ENCODE measurements around the gene PARD3.
"Not testable (repeated sequence)": the region's sequence is repeated elsewhere in the genome, so short reads cannot be mapped to it uniquely, and the experiment has no call there.

PARD3 gene

DNA sequence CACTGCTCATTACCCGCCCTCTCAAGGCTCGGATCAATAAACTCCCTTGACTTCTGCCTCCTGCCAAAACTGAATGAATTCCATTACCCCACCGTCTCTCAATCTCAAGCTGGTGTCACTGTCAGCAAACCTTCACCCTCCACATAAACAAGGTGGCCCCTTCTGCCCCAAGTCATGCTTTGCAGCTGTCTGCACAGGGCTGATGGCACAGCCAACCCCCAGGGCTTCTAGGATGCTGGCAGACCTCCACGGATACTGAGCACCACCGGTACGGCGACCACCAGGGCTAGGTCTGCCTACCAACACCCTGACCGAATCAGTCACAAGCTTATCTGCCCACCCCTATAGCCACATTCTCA, 46.1 kb downstream of the PARD3 start:
- DNase-seq (ENCODE audit: insufficient read length, low spot score) (no peak), FAIRE-seq (no peak)

DNA sequence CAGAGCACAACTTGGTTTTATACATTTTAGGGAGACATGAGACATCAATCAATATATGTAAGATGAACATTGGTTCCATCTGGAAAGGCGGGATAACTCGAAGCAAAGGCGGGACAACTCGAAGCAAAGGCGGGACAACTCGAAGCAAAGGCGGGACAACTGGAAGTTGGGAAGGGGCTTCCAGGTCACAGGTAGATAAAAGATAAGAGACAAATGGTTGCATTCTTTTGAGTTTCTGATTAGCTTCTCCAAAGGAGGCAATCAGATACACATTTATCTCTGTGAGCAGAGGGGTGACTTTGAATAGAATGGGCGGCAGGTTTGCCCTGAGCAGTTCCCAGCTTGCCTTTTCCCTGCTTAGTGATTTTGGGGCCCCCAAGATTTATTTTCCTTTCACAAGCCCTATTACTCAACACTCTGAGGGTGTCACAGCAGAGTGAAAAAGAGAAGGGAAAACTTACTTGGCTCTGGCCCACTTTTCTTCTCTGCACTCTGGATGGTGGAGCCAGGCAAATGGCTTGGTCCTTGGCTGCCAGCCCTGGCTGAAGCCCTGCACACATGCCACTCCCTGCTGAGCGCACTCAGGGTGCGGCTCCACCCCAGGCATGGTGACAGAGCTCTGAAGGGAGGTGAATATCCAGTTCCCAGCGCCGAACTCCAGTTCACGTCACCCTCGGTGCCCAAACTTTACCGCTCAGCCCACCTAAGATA, 46.7 kb downstream of the PARD3 start:
- no peak for FAIRE-seq
- no peak for DNase-seq (ENCODE audit: insufficient read length, low spot score)

DNA sequence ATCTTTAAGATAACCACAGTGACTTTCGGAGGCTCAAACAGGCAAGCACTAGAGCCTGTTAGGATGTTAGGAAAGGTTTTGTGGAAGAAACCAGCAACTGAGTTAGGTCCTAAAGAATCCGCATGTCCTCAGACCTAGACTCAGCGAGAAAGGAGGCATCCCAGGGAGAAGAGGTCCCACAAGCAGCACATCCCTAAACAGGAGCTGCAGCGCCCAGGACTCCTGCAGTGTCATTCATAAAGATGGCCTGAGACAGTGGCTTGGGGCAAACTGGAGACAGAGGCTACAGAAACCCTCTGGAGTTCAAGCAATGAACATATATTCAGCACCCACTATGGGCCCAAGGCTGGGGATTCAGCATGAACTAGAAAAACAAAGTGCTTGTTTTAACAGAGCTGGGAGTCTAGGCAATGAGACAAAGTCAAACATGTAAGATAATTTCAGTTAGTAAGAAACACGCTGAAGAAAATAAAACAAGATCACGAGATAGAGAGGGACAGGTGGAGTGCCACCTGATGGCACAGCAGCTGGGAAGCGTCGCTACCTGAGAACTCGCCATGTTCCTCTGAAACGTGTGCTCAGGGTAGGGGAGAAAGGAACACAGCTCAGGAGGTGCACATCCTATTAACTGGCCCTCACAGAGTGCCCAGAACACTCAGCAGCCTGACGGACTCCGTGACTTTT, 48.1 kb downstream of the PARD3 start:
- DNase-seq (ENCODE audit: insufficient read length, low spot score) (no peak), FAIRE-seq (no peak)

DNA sequence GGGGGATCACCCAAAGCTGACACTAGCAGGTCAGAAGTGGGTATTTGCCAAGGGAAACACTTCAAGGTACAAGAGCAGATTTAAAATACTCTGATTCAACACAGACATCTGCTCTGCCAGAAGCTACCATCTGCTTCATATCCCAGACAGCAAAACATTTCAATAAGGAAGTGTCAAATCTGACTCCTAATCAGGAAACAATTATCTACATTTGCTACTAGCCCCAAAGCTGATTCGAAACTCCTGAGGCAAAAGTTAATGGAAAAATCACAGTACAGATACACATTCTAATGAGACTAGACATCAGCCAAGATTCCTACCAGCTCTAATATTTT, 48.9 kb downstream of the PARD3 start:
- no peak for DNase-seq (ENCODE audit: insufficient read length, low spot score)
- no peak for FAIRE-seq

DNA sequence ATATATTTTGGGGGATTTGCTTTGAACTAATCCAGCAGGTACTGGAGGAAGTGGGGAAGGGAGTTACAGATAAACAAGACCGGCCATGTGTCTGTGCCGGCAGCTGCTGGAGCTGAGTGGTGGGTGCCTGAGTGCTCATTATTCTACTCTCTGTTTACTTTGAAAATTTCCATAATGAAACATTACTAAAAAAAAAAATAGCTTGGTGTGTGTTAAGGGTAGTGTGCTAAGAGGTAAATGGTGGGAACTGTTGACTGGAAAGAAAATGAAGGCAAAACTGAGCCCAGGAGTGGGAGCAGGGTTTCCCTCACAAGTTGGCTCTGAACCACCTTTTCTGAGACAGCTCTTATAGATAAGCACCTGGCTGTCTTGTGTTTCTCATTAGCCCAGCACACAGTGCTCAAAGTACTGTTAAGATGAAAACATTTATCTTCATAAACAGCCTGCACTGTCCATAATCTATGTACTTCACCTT, 50.6 kb downstream of the PARD3 start:
- DNase-seq (ENCODE audit: insufficient read length, low spot score): no peak
- FAIRE-seq: no peak

DNA sequence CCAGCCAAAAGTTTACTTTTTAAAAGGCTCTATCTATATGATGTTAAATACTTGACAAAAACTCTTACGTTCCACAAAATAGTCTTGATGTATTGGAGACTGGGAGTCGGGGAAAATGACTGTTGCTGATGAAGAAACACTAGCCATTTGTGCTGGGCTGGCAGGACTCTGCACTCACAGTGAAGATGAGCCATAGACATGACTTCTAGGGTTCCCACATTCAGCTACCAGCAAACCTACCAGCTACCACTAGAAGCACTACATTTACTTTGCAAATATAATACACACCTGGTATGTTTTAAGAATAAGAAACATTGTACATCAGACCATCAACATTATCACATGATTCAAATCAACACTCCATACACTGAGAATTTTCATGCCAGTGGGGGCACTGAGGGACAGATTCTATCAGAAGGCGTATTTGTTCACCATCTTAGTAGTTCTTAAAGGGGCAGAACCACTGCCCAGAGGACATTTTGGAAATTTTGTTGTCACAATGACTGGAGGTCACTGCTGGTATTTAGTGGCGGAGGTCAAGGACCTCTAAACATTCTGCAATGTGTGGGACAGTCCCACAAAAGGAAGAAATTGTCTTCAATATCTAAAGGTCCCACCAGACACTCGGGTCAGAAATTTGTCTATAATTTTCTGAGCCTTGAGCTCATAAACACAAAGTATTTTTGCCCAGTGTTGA, 52.3 kb downstream of the PARD3 start:
- DNase-seq (ENCODE audit: insufficient read length, low spot score) (no peak), FAIRE-seq (no peak)

DNA sequence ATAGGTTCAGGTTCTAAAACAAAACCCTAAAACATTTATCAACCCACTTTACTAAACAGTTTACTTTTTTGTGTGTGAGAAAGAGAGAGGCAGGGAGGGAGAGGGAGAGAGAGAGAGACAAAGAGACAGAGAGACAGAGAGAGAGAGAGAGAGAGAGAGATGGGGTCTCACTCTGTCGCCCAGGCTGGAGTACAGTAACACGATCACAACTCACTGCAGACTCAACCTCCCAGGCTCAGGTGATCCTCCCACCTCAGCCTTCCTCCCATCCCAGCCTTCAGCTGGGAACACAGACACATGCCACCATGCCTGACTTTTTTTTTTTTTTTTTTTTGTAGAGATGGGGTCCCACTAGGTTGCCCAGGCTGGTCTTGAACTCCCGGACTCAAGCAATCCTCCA, 52.9 kb downstream of the PARD3 start:
- DNase-seq (ENCODE audit: insufficient read length, low spot score) (no peak), FAIRE-seq (no peak)

DNA sequence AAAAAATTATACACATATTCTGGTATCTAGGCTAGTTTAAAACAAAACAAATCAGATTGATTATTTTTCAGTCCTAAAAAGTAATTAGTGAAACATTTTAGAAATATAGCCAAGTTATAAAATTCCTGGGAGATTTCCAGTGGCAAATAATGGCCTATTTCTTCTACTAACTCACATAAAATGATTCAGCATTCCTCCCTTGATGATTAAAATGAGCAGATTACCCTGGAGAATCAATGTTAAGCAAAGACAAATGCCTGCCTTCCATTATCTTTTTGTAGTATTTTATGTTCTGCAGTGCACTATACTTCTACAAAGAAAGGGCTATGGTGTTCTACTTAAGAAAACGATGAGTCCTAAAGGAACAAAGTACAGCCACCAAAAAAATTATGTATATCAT, 53.6 kb downstream of the PARD3 start:
- FAIRE-seq (no peak), DNase-seq (ENCODE audit: insufficient read length, low spot score) (no peak)

DNA sequence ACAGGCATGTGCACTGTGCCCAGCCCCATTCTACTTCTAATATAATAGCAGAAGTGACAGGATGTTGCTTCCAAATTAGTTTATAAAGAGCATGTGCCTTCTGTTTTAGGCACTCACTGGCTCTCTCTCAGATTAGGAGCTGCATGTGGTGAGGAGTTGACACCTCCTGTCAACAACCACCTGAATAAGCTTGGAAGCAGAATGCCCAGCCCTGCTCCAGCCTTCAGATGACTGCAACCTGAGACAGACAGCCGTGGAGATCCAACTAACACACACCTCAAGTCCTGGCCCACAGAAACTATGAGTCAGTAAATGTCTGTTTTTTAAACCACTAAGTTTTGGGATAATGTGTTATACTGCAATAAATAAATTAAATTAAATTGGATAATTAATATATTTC, 54.5 kb downstream of the PARD3 start:
- no peak for FAIRE-seq
- DNase-seq (ENCODE audit: insufficient read length, low spot score): no peak

DNA sequence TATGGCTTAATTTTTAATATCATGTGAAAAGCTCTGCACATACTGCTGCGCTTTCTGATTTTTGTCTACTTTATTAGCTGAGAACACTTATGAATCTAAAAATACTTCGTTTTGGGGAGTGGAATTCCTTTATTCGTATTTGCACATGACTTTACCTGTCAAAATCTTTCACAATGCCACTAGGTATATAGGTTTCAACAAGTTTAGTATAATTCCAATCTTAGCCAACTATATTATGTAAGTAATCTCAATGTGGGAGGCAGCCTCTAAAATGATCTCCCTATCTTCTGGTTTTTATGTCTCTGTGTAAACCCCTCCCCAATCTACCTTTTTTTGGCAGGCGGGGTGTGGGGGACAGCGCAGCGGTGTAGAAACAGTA, 55.3 kb downstream of the PARD3 start:
- DNase-seq (ENCODE audit: insufficient read length, low spot score) (no peak), FAIRE-seq (no peak)

DNA sequence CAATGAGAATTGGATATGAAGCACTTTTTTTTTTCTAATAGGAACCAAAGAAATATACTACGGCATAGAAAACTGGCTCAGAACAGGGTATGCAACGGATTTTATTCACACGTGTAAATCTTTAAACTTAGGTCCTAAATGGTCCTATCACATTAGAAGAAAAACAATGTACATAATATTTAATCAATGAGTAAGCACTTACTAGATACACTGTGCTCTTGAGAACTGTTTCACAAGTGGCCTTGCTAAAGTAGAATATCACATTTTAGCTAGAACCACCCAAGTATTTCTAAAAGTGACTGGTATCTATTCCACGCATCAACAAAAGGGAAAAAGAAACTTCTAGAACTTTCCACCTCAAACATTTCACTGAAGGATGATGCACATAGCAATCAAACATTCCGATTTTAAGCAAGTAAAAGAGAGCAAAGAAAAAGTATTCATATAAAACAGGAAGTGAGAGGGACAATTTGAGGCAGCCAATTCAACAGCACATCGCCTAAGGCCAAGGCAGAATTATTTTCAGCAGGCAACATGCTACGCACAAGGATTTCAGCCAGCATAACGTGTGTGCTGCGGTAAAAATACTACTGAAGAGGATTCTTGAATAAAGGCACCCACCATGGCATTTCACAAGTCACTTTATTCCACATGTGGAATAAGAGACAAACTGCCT, 55.8 kb downstream of the PARD3 start:
- DNase-seq (ENCODE audit: insufficient read length, low spot score) (no peak), FAIRE-seq (peak; percentile 55)

DNA sequence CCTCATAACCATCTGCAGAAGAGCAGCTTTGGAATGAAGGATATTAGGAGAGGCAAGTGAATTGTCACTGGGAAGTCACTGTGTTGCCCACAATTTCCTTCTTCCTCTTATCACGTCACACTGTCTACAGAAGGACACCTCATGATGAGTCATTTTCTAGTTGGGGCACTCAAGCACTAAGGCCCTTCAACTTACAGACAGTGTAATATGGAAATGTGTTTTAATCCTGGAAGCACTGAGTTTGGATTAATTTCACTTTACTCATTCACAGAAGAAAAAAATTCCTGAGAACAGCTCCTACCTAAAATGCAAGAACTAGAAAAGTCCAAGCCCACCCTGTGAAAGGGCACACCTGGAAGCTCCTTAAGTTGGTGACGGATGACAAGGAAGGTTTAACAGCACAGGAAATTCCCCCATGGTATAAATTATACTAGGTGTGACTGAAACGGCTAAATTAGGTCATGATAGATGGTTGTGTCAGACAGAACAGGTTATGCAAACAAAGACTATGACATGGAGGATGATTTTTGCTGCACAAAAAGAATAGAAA, 56.6 kb downstream of the PARD3 start:
- DNase-seq (ENCODE audit: insufficient read length, low spot score) (peak; percentile 17), FAIRE-seq (peak; percentile 40)

DNA sequence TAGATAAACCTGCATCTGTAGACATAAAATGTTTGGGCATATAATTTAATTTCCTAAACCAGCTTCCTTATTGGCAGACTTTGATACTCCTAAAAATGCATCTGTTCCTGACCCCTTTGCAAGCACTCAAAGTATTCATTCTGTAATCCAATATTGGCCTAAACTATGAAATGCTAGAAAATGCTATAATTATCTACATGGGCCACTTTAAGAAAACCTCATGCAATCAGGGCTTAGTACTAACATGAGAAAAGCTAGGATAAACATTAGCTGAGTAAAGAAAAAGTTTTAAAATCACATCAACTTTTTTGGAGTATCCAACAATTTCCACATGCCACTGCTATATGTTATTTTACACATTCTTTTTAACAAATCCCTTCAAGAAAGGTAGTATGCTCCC, 57.2 kb downstream of the PARD3 start:
- no peak for FAIRE-seq
- no peak for DNase-seq (ENCODE audit: insufficient read length, low spot score)

DNA sequence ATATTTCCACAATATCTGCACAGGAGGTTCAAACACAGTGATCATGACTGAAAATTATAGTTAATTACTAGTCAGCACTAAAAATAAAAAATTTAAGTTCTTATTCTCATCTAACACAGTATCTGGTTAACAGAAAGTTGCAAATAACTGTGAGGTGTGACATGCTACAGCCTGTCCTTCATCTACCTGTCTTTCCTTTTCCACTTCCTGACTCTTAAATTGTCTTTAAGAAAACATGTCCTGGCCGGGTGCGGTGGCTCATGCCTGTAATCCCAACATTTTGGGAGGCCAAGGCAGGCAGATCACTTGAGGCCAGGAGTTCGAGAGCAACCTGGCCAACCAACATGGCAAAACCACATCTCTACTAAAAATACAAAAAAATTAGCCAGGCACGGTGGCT, 57.9 kb downstream of the PARD3 start:
- DNase-seq (ENCODE audit: insufficient read length, low spot score); FAIRE-seq: not testable (repeated sequence)

DNA sequence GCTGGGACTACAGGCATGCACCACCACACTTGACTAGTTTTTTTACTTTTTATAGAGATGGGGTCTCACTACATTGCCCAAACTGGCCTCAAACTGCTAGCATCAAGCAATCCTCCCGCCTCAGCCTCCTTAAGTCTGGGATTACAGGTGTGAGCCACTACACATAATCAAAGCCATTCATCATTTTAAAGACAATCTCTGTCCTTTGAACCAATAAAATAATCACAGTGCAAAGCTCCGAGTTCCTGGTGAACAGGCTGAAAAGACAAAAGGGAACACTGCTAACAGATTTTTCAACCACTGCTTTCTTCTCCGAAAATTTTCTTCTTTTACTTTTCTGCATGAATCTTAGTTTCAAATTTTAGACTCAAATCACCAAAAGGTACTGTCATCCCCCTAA, 58.5 kb downstream of the PARD3 start:
- FAIRE-seq (no peak), DNase-seq (ENCODE audit: insufficient read length, low spot score) (no peak)

DNA sequence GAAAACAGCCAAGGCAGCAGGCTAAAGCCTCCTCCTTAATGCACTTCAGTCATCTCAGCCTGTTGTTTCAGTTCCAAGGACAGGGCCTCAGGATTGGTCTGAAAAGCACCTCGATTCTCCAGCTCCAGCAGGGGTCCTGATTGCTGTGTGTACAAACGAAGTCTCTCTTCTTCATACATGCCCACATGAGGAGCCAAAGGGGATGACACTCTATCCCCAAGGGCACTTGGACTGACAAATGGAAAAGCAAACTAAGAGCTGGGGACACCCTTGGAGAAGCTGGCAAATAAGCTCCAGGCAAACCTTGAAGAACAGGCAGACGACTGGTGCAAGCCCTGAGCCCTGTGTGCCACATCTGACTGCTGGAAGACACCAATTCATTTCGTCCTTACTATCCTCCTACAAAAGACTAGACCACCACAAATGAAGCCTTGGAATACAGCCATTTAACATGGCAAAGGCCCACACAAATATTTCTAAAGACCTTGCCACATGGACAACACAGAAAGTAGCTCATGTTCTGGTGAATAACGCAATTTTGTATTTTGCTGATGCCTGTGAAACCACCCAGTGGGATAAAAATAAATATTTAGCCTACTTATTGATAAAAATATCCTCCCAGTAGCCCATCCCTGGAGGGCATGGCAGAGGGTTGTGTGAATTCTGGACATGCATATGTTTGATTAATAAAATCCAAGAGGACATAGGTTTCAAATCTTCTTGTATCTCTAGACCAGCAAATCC, 61.9 kb downstream of the PARD3 start:
- peak; percentile 26 for FAIRE-seq

DNA sequence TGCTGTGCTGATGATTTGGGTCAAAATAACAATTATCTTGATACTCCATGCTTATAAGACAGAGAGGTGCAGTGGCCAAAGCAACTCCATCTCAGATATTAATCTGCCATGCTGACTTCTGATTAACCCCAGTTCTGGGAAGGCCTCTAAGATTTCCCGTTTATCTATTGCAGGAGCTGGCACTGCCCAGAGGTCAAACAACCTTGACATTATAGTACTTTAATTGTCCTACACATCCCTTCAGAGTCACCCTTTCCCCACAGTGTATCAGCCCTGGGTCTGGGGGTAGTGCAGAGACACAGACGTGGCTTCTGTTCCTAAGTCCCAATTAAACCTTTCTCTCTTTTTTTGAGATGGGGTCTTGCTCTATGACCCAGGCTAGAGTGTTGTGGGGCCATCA, 63.8 kb downstream of the PARD3 start:
- FAIRE-seq (no peak), DNase-seq (ENCODE audit: insufficient read length, low spot score) (no peak)

More for the DNA sequence above, 61.9 kb downstream of the PARD3 start:
- no peak for DNase-seq (ENCODE audit: insufficient read length, low spot score)

DNA sequence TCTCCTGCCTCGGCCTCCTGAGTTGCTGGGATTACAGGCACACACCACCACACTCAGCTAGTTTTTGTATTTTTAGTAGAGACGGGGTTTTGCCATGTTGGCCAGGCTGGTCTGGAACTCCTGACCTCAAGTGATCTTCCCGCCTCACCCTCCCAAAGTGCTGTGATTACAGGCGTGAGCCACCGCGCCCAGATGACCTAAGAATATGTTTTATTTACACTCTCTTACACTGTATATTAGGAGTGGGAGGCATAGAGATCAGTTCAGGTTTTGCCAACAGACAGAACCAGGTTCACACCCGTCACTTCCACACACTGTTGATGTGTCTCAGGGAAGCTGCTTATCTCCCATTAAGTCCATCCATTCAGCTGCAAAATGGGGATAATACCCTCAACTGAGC, 64.3 kb downstream of the PARD3 start:
- not testable (repeated sequence) for DNase-seq (ENCODE audit: insufficient read length, low spot score); FAIRE-seq

DNA sequence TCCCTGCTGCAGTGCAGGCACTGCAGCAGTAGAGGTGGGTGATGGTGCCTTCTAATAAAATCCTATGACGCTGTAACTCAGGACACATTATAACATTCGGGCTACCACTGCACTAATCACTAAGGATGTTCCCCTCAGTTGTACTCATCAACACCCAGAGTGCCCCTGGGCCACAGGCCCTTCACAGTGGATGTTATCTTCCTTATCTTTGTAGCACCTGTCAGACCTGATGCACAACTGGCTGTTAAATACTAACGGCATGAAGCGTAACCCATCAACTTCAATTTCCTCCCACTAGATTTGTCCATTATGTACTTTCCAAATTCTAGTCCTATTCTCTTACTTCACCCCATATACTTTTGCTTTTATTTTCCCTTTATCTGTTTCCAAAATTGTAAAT, 66.3 kb downstream of the PARD3 start:
- DNase-seq (ENCODE audit: insufficient read length, low spot score): no peak
- no peak for FAIRE-seq

DNA sequence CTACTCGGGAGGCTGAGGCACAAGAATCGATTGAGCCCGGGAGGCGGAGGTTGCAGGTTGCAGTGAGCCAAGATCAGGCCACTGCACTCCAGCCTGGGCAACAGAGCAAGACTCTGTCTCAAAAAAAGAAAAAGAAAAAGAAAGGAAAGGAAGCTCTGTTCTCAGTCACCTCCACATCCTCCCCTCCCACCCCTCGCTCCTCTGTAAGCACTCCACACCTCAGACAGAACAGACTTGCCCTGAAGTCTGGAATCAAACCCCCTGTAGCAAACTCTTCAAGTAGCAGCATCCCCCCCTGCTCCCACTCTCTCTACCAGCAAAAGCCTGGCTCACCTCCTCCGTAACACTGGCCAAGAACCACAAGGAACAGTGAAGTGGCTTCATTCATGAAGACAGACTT, 66.7 kb downstream of the PARD3 start:
- no peak for DNase-seq (ENCODE audit: insufficient read length, low spot score)
- no peak for FAIRE-seq

DNA sequence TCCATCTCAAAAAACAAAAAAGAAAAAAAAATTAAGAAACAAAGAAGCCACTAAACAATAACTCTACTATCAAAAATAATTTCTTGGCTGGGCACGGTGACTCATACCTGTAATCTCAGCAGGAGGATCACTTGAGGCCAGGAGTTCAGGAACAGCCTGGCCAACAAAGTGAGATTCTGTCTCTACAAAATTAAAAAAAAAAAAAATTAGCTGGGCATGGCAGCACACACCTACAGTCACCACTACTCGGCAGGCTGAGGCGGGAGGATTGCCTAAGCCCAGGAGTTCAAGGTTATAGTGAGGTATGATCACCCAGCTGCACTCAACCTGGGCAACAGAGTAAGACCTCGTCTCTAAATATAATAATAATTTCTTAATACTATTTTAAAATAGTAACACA, 69.0 kb downstream of the PARD3 start:
- DNase-seq (ENCODE audit: insufficient read length, low spot score): no peak
- no peak for FAIRE-seq
